GM21619 (cell line): ENCODE measurements around the gene CLDN20.
"Not testable (repeated sequence)": the region's sequence is repeated elsewhere in the genome, so short reads cannot be mapped to it uniquely, and the experiment has no call there.

Source experiments
- ATAC-seq: cut with Tn5 transposase; IDR thresholded peaks from one replicate; pipeline ENCODE4 v1.9.1; 2021; ENCODE audit not compliant: unreplicated experiment

The CLDN20 gene

GRCh38 chr6:155310596-155310995 is 46.8 kb downstream of the CLDN20 start:
- ATAC-seq = no peak

DNA sequence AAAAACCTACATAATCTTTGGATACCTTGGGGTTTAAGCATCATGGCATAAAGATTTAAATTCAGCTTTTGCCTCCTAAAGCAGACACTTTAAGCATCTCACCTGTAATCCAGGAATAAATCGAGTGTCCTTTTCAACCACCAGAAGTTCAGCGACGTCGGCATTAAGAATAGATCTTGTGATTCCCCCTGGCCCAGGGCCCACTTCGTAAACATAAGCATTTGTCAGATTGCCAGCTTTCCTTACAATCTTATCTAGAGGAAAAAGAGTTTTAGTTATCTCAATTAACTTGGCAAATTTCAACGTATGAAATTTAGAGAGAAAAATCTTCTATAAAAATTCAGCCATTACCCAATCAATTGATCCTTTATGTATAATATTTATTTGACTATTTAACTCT is 47.3 kb downstream of the CLDN20 start:
- no peak for ATAC-seq

GRCh38 chr6:155311583-155311982 is 47.8 kb downstream of the CLDN20 start:
- ATAC-seq = no peak

DNA sequence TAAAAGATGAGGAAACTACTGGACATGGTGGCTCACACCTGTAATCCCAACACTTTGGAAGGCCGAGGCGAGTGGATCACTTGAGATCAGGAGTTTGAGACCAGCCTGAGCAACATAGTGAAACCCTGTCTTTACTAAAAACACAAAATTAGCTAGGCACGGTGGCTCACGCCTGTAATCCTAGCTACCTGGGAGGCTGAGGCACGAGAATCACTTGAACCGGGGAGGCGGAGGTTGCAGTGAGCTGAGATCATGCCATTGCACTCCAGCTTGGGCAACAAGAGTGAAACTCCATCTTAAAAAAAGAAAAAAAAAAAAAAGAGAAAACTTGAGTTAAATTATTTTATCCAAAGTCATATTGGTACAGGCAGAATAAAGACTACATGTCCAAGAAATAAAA is 49.1 kb downstream of the CLDN20 start:
- not testable (repeated sequence) for ATAC-seq

- peak; percentile 7 for ATAC-seq
These were observed 49.8 kb downstream of the CLDN20 start for GRCh38 chr6:155313602-155314091.

DNA sequence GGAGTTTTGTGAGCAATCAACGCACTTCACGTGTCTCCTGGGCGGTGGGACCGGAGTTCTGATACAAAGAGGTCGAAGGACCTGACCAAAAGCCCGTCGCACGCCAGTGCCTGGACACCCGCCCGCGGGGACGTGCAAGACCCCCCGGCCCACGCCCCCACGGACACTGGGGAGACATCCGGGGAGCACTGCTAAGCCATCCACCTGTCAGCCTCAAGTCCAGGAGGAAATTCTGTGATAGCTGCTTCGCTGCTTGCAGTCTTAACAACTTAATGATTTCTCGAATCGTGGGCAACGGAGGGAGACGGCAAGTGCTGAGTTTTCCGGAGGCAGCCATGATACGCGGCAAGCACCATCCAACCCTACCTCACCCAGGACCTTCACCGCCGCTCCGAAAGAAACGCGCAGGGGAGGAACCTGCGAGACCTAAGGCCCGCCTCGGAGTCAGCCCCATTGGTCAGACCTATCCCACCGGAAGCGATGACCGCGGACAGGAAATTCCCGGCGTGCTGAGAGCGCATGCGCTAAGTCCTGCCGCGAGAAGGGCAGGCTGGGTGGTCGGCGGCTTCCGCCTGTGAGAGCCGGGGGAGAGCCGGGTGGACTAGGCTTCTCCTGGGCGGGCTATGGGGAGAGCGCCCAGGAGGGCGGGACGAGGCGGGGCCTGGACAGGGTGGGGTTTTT is 50.4 kb downstream of the CLDN20 start, which contains the start of gene TFB1M:
Gene TFB1M, minus strand, starts transcription at position 393 of the 681 bp plus-strand sequence. Its CDS starts 56 bp downstream, at position 337.
- ATAC-seq = peak; percentile 93

- peak; percentile 54 for ATAC-seq
These were observed 51.1 kb downstream of the CLDN20 start for GRCh38 chr6:155314773-155315515.

- ATAC-seq = no peak
These were observed 51.7 kb downstream of the CLDN20 start for GRCh38 chr6:155315516-155315871.

DNA sequence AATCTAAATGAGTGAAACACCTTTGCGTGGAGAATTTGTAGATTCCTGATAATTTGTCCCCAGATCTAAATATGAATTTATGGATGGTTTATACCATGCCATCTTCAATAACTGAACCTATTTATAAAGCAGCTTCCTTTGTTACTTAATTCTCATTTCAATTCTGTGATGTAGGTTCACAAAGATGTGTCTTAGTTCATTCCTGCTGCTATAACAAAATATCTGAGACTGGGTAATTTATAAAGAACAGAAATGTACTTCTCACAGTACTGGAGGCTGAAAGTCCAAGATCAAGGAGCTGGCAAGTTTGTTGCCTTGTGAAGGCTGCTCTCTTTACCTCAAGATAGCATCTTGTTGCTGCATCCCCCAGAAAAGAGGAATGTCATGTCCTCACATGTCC is 52.6 kb downstream of the CLDN20 start:
- ATAC-seq = no peak

GRCh38 chr6:155317186-155317585 is 53.4 kb downstream of the CLDN20 start:
- ATAC-seq = no peak

GRCh38 chr6:155319902-155320301 is 56.1 kb downstream of the CLDN20 start:
- ATAC-seq = no peak

DNA sequence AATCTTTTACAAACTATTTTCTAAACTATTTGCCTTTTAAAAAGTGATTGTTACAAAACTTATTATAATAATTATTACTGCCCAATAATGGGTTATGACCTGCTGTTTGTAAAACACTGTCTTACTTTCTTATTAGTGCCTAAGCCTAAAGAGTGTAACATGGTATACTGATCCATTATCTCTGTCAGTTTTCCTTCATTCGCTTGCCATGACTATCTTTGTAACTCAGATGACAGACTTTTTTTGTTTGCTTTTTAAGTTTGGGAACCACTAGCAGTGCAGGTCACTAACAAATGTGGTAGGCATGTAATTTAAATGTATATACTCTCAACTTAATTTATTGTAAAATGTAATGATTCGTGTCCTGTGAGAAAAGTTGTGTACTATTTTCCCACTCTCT is 60.4 kb downstream of the CLDN20 start:
- ATAC-seq = no peak

DNA sequence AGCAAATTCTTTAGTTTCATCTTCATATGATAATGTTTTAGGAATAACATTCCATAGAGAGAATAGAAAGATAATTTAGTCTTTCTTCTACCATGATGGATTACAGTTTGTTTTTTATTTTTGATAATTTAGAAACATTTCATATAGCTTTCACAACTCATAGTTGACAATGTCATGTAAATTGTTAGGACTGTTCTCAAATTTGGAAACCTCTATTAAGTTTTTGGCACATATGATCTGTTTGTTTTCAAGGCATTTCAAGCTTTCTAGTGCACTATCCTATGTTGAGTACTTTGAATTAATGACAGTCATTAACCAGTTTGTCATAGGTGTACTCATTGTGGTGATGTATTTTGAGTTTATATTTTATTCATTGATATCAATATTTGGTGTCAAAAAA is 61.2 kb downstream of the CLDN20 start:
- ATAC-seq = no peak

- no peak for ATAC-seq
These were observed 62.1 kb downstream of the CLDN20 start for GRCh38 chr6:155325700-155326516.
